H1 (cell line): Measurements from ENCODE around the gene IL2RA. TPM values are rescaled to one million over a fixed set of nuclear protein-coding genes. Genes with fewer than 3 reads are reported as not detected.

ENCODE experiments used
- CTCF ChIA-PET: fragments of 300-600 bp; sonication (Branson Sonifier 250); formaldehyde crosslinking; loops from one replicate; lab custom pipeline; 2021; ENCODE audit not compliant: partially characterized antibody; lab: Charles Lee
- POLR2A ChIA-PET: fragments of 300-600 bp; sonication (Branson Sonifier 250); formaldehyde crosslinking; loops from one replicate; lab custom pipeline; 2021; ENCODE audit warnings: inconsistent platforms; ENCODE audit not compliant: partially characterized antibody; lab: Charles Lee
- DNase-seq, 2 experiments: peaks; one replicate each; pipeline versions ENCODE4 v3.0.0 to v3.0.0-alpha.2; 2010 to 2022; ENCODE audit warnings: low spot score in 2 of 2, low read depth in 1 of 2, mixed read lengths in 1 of 2
- FAIRE-seq: peaks from 2 replicates; lab custom pipeline; 2011; peaks lifted over from hg19 to GRCh38; lab: Jason Lieb, UNC
- H2AFZ ChIP-seq: 2 replicates; pipeline ENCODE4 v1.8.1; 2012; ENCODE audit warnings: low read length, inconsistent platforms
- H2AK5ac ChIP-seq: 2 replicates; pipeline ENCODE4 v1.6.1; 2013; ENCODE audit warnings: low read depth, low read length
- H2BK120ac ChIP-seq: replicated peaks from 2 replicates; pipeline ENCODE3; 2013; ENCODE audit warnings: low read depth, low read length, inconsistent platforms
- H2BK12ac ChIP-seq: 2 replicates; pipeline ENCODE4 v1.6.1; 2013; ENCODE audit warnings: low read depth, low read length
- H2BK15ac ChIP-seq: 2 replicates; pipeline ENCODE4 v1.6.1; 2013; ENCODE audit warnings: low read length
- H2BK20ac ChIP-seq: 2 replicates; pipeline ENCODE4 v1.6.1; 2013; ENCODE audit warnings: low read length
- H2BK5ac ChIP-seq: 2 replicates; pipeline ENCODE4 v1.6.1; 2013; ENCODE audit warnings: low read depth, low read length
- H3K14ac ChIP-seq: 2 replicates; pipeline ENCODE4 v1.6.1; 2013; ENCODE audit warnings: inconsistent platforms; ENCODE audit not compliant: insufficient read length
- H3K18ac ChIP-seq: 2 replicates; pipeline ENCODE4 v1.6.1; 2013; ENCODE audit warnings: low read length; ENCODE audit errors: extremely low read depth
- H3K23ac ChIP-seq: 2 replicates; pipeline ENCODE4 v1.6.1; 2013; ENCODE audit warnings: inconsistent platforms; ENCODE audit not compliant: insufficient read length
- H3K23me2 ChIP-seq: 2 replicates; pipeline ENCODE4 v1.6.1; 2013; ENCODE audit warnings: low read depth, low read length
- H3K27ac ChIP-seq: 2 replicates; pipeline ENCODE4 v1.6.1; 2011; ENCODE audit warnings: low read depth, low read length, inconsistent platforms
- H3K27me3 ChIP-seq, 4 experiments: replicated peaks in 1 of 4; 1 replicate in 1 of 4; 2 replicates in 3 of 4; pipeline versions ENCODE4 v1.6.1 to v1.8.1; 2011 to 2013; ENCODE audit warnings: low read length in 3 of 4, mild to moderate bottlenecking in 3 of 4, inconsistent platforms in 2 of 4, mixed read lengths in 2 of 4, moderate library complexity in 1 of 4; ENCODE audit not compliant: control insufficient read depth in 3 of 4, insufficient read depth in 3 of 4; ENCODE audit errors: extremely low read depth in 1 of 4
- H3K36me3 ChIP-seq, 4 experiments: 2 replicates each; pipeline versions ENCODE4 v1.6.1 to v1.8.1; 2011 to 2013; ENCODE audit warnings: mild to moderate bottlenecking in 4 of 4, low read length in 3 of 4, moderate library complexity in 2 of 4, control low read depth in 1 of 4, inconsistent platforms in 1 of 4; ENCODE audit not compliant: insufficient read depth in 4 of 4, control insufficient read depth in 2 of 4
- H3K4ac ChIP-seq: replicated peaks from 2 replicates; pipeline ENCODE3; 2013; ENCODE audit warnings: low read length, low read depth, mixed read lengths, inconsistent platforms; ENCODE audit not compliant: insufficient read length
- H3K4me1 ChIP-seq, 4 experiments: replicated peaks in 1 of 4; 1 replicate in 1 of 4; 2 replicates in 3 of 4; pipeline versions ENCODE4 v1.6.1 to v1.8.1; 2011 to 2013; ENCODE audit warnings: low read length in 3 of 4, inconsistent platforms in 2 of 4, mixed read lengths in 1 of 4; ENCODE audit not compliant: insufficient read depth in 4 of 4, control insufficient read depth in 3 of 4
- H3K4me2 ChIP-seq, 2 experiments: 2 replicates each; pipeline versions ENCODE4 v1.6.1 to v1.8.1; 2011 to 2013; ENCODE audit warnings: low read depth in 2 of 2, low read length in 2 of 2, control low read depth in 1 of 2, inconsistent platforms in 1 of 2, mild to moderate bottlenecking in 1 of 2; ENCODE audit not compliant: insufficient read depth in 1 of 2
- H3K4me3 ChIP-seq, 4 experiments: fragments of 200-600, 300-600 bp in 1 of 4; sonication (generic), shearing (Covaris generic), sonication (Bioruptor Twin) in 1 of 4; 2 replicates each; pipeline versions ENCODE4 v1.5.1 to v1.8.1; 2011 to 2016; ENCODE audit warnings: low read length in 4 of 4, low read depth in 3 of 4, control low read depth in 2 of 4, inconsistent platforms in 2 of 4, mild to moderate bottlenecking in 2 of 4, mixed read lengths in 1 of 4, moderate library complexity in 1 of 4; ENCODE audit not compliant: insufficient read depth in 2 of 4; ENCODE audit errors: extremely low read depth in 1 of 4
- H3K56ac ChIP-seq: replicated peaks from 2 replicates; pipeline ENCODE3; 2013; ENCODE audit warnings: low read depth, mild to moderate bottlenecking, mixed read lengths, low read length, inconsistent platforms; ENCODE audit not compliant: insufficient read length
- H3K79me1 ChIP-seq: 2 replicates; pipeline ENCODE4 v1.6.1; 2013; ENCODE audit warnings: low read depth, low read length, control low read depth
- H3K79me2 ChIP-seq, 2 experiments: 2 replicates each; pipeline versions ENCODE4 v1.6.1 to v1.8.1; 2012 to 2013; ENCODE audit warnings: low read length in 2 of 2, mild to moderate bottlenecking in 2 of 2, inconsistent platforms in 1 of 2; ENCODE audit not compliant: insufficient read depth in 2 of 2, control insufficient read depth in 1 of 2
- H3K9ac ChIP-seq, 4 experiments: replicated peaks in 1 of 4; 1 replicate in 1 of 4; 2 replicates in 3 of 4; pipeline versions ENCODE4 v1.6.1 to v1.8.1; 2011 to 2013; ENCODE audit warnings: low read depth in 3 of 4, low read length in 3 of 4, control low read depth in 2 of 4, mild to moderate bottlenecking in 2 of 4, moderate library complexity in 2 of 4, inconsistent platforms in 1 of 4; ENCODE audit errors: extremely low read depth in 1 of 4
- H3K9me3 ChIP-seq, 2 experiments: 2 replicates each; pipeline versions ENCODE4 v1.6.1 to v1.8.1; 2012 to 2013; ENCODE audit warnings: mild to moderate bottlenecking in 2 of 2, moderate library complexity in 2 of 2, control low read depth in 1 of 2, inconsistent platforms in 1 of 2, low read depth in 1 of 2, low read length in 1 of 2, mixed read lengths in 1 of 2; ENCODE audit not compliant: insufficient read depth in 2 of 2
- H4K20me1 ChIP-seq, 2 experiments: replicated peaks in 1 of 2; 2 replicates each; pipeline versions ENCODE3 to v1.8.1; 2011 to 2013; ENCODE audit warnings: inconsistent platforms in 2 of 2, low read length in 2 of 2, mild to moderate bottlenecking in 1 of 2; ENCODE audit not compliant: insufficient read depth in 2 of 2, control insufficient read depth in 1 of 2
- H4K5ac ChIP-seq: 2 replicates; pipeline ENCODE4 v1.6.1; 2013; ENCODE audit warnings: low read length, low read depth, mixed read lengths, inconsistent platforms; ENCODE audit not compliant: insufficient read length
- H4K8ac ChIP-seq: 2 replicates; pipeline ENCODE4 v1.8.0; 2013; ENCODE audit warnings: mild to moderate bottlenecking, moderate library complexity, low read length, inconsistent platforms; ENCODE audit not compliant: insufficient read depth; ENCODE audit errors: extremely low read depth
- H4K91ac ChIP-seq: replicated peaks from 2 replicates; pipeline ENCODE3; 2013; ENCODE audit warnings: low read length, mixed read lengths, inconsistent platforms; ENCODE audit not compliant: insufficient read length
- ATF3 ChIP-seq: IDR thresholded peaks from 2 replicates; pipeline ENCODE4 v1.6.1; 2011; ENCODE audit warnings: low read depth, mild to moderate bottlenecking, low read length; ENCODE audit not compliant: insufficient read depth
- BACH1 ChIP-seq: IDR thresholded peaks from 2 replicates; pipeline ENCODE4 v1.6.1; 2012; ENCODE audit warnings: low read length, improper control_type of control experiment
- EZH2 ChIP-seq: fragments of 200-600 bp; sonication (generic); IDR thresholded peaks from 2 replicates; pipeline ENCODE4 v1.7.1; 2012; ENCODE audit warnings: low read depth, mild to moderate bottlenecking, moderate library complexity, low read length, inconsistent platforms; ENCODE audit not compliant: severe bottlenecking
- GABPA ChIP-seq: IDR thresholded peaks from 2 replicates; pipeline ENCODE4 v1.6.1; 2011; ENCODE audit warnings: mild to moderate bottlenecking, low read length, moderate library complexity, borderline replicate concordance; ENCODE audit not compliant: insufficient read depth
- HDAC2 ChIP-seq, 2 experiments: fragments of 300-600 bp in 1 of 2; sonication (generic) in 1 of 2; IDR thresholded peaks; 2 replicates each; pipeline ENCODE4 v1.6.1; 2011 to 2012; ENCODE audit warnings: low read depth in 2 of 2, low read length in 2 of 2, mild to moderate bottlenecking in 2 of 2, moderate library complexity in 2 of 2, borderline replicate concordance in 1 of 2, inconsistent platforms in 1 of 2
- KDM5A ChIP-seq: fragments of 200-600 bp; IDR thresholded peaks from 2 replicates; pipeline ENCODE4 v1.7.1; 2012; ENCODE audit warnings: mild to moderate bottlenecking, low read length, inconsistent platforms, mixed read lengths
- MAX ChIP-seq: IDR thresholded peaks from 2 replicates; pipeline ENCODE4 v1.6.1; 2012; ENCODE audit warnings: inconsistent platforms
- RBBP5 ChIP-seq: IDR thresholded peaks from 2 replicates; pipeline ENCODE4 v1.7.1; 2012; ENCODE audit warnings: low read depth, mild to moderate bottlenecking, inconsistent platforms, low read length, moderate library complexity, borderline replicate concordance
- RNF2 ChIP-seq: fragments of 200-900, 300-1000 bp; sonication (generic); IDR thresholded peaks from 2 replicates; pipeline ENCODE4 v1.7.1; 2016; ENCODE audit warnings: borderline replicate concordance, low read depth, mild to moderate bottlenecking, antibody characterized with exemption, low read length; ENCODE audit not compliant: poor library complexity, severe bottlenecking; ENCODE audit errors: missing control alignments
- TAF7 ChIP-seq: optimal IDR thresholded peaks from 2 replicates; pipeline ENCODE3; 2011; ENCODE audit warnings: low read depth, mild to moderate bottlenecking, inconsistent platforms, low read length, moderate library complexity, borderline replicate concordance
- TBP ChIP-seq: IDR thresholded peaks from 2 replicates; pipeline ENCODE4 v1.6.1; 2011; ENCODE audit warnings: low read depth, low read length, improper control_type of control experiment
- ZNF274 ChIP-seq: IDR thresholded peaks from 2 replicates; pipeline ENCODE4 v1.7.0; 2012; ENCODE audit warnings: low read length, borderline replicate concordance; ENCODE audit errors: extremely low read depth
- WGBS, 2 experiments: shearing (Covaris generic) in 1 of 2; methylation state at CpG; one replicate each; pipeline versions ENCODE4 v1.1.6 to v1.1.7; 2013 to 2015; ENCODE audit warnings: low lambda C conversion rate in 2 of 2, mixed read lengths in 2 of 2, inconsistent platforms in 1 of 2, low coverage in 1 of 2, missing lambda C conversion rate in 1 of 2; ENCODE audit not compliant: insufficient replicate concordance in 2 of 2, insufficient coverage in 1 of 2, insufficient read length in 1 of 2; ENCODE audit errors: extremely low coverage in 1 of 2, missing lambda C conversion rate in 1 of 2; 5-methylcytosine and 5-hydroxymethylcytosine counted together
- polyA plus RNA-seq, 7 experiments: library from polyadenylated mRNA; depleted of rRNA in 3 of 7; stranded (reverse) in 5 of 7; unstranded in 2 of 7; fragments of >200 nt in 5 of 7; fragments of 200-250 nt in 2 of 7; gene quantifications; 1 replicate in 5 of 7; 2 replicates in 1 of 7; 4 replicates in 1 of 7; pipeline versions ENCODE4 v1.2.1 to v1.2.3, GENCODE V29; 2011 to 2013; ENCODE audit warnings: missing spikeins in 2 of 7, mixed read lengths in 2 of 7
- total RNA-seq: library from RNA; stranded (reverse); fragmentation: NEBNext Ultra II Directional; extraction: Animal tissue kit (Norgen Biotek cat#: 25700); gene quantifications from 2 replicates; pipeline ENCODE4 v1.2.1, GENCODE V29; 2021

Gene IL2RA
- total and polyA plus RNA-seq, 2 of the 8 experiments (the other 6 are each of a cell fraction or from before 2014, with no cell fraction given): not detected

GRCh38 chr10:6070660-6071059 is 8.5 kb upstream of the IL2RA start:
- Histone ChIP-seq H3K4me2 (no peak overlapping the region), H2AK5ac (no peak overlapping the region), H3K4ac (no peak overlapping the region), H2BK12ac (no peak overlapping the region), H3K27me3 (no peaks in the 10 kb centered on the region), H3K4me1 (no peaks in the 10 kb centered on the region), H2BK5ac (no peak overlapping the region), H4K91ac (no peak overlapping the region), H2AFZ (no peak overlapping the region), H3K56ac (no peak overlapping the region), H3K27ac (no peak overlapping the region), H2BK20ac (no peak overlapping the region), H3K9me3 (no peaks in the 10 kb centered on the region), H4K5ac (no peak overlapping the region), H3K4me3 (no peak overlapping the region), H3K9ac (0 out of 7 replicates have a peak overlapping the region, but pooled peaks of 1 of the 4 experiments have one; percentile 16), H3K23me2 (no peaks in the 10 kb centered on the region), H2BK15ac (no peak overlapping the region), H3K18ac (no peak overlapping the region), H4K20me1 (no peaks in the 10 kb centered on the region), H3K79me2 (no peaks in the 10 kb centered on the region), H3K79me1 (no peaks in the 10 kb centered on the region), H2BK120ac (no peak overlapping the region), H4K8ac (no peak overlapping the region), H3K23ac (no peak overlapping the region), H3K14ac (no peak overlapping the region), H3K36me3 (no peaks in the 10 kb centered on the region)
- FAIRE-seq: no peak
- no peak for DNase-seq
- POLR2A ChIA-PET: no interaction called here
- WGBS, 2 experiments: 91% methylated on average over 5 of the region's 5 CpGs; no CpG with 5 or more reads in 1 of the 2 experiments
- CTCF ChIA-PET: interaction anchor here (0.7 to 6.5 kb wide), 2 partner anchors 16 to 37 kb away, joined by 3 to 43 read pairs; no protein-coding TSS in a partner anchor
- TF ChIP-seq BACH1: no peak
- TF ChIP-seq MAX: no peak
- no peak for TF ChIP-seq KDM5A
- no peak for TF ChIP-seq ATF3
- TF ChIP-seq TBP: no peak
- TF ChIP-seq HDAC2 (IDR thresholded peaks at IDR 0.05; ENCODE audit: borderline replicate concordance in 1 of 2, low read depth in 2 of 2, low read length in 2 of 2): no peak
- no peak for TF ChIP-seq ZNF274
- no peak for TF ChIP-seq GABPA
- TF ChIP-seq EZH2: no peak
- TF ChIP-seq RNF2: no peak
- TF ChIP-seq TAF7: no peak
- no peak for TF ChIP-seq RBBP5
